GM23248 (cell line): Measurements from ENCODE around the gene PARD3B.

Experiments used
- EZH2 ChIP-seq: fragments of 200-600 bp; sonication (generic); IDR thresholded peaks from 2 replicates; pipeline ENCODE4 v1.6.1; 2018; ENCODE audit warnings: antibody characterized with exemption, mild to moderate bottlenecking; ENCODE audit not compliant: insufficient read depth, poor library complexity, severe bottlenecking
- EZH2phosphoT487 ChIP-seq: fragments of 200-600 bp; sonication (generic); IDR thresholded peaks from 2 replicates; pipeline ENCODE4 v1.6.1; 2018; ENCODE audit warnings: antibody characterized with exemption, moderate library complexity, mild to moderate bottlenecking, low read depth; ENCODE audit not compliant: insufficient read depth

DNA sequence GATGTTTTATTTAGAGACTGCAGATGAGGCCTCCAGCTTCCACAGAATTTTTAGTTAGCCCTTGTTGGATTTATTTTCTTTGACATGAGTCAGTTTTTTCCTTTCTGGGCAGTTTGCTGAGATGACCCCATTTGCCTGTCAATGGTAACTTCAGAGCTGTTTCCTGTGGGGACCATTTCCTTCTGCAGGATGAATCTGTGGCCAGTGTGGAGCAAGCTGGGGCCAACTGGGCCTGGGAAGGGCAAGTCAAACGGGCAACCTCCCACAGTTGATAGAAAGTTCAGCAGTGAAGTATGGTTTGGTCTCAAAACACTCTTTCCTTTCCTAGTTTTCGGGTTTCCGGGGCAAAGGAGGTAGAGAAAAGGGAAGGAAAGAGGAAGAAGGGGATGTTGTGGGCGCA lies 845.6 kb downstream of the PARD3B start:
- TF ChIP-seq EZH2phosphoT487 (no peak), EZH2 (no peak)
